ENCODE results near the gene NPRL2. TPM values are rescaled to one million over a fixed set of nuclear protein-coding genes. Genes with fewer than 3 reads are reported as not detected.

Gene NPRL2
- total RNA-seq, 2 experiments from 2014 or later, result 27.9 to 52.5 TPM

GRCh38 chr3:50331364-50331907 is 19.1 kb downstream of the NPRL2 start:
- Histone ChIP-seq H3K79me2 (ENCODE audit: insufficient read depth, low read depth, low read length) (peaks cover 51% of the 10 kb centered on the region), H3K36me3 (ENCODE audit: insufficient read depth, low read length) (peaks cover 66% of the 10 kb centered on the region), H3K27ac (ENCODE audit: low read depth, low read length, poor library complexity, severe bottlenecking) (no peak overlapping the region), H3K9me3 (ENCODE audit: low read length) (no peaks in the 10 kb centered on the region), H2AFZ (ENCODE audit: low read length) (no peak overlapping the region), H3K4me1 (ENCODE audit: insufficient read depth, low read length, poor library complexity, severe bottlenecking) (peaks cover 42% of the 10 kb centered on the region), H3K4me3 (ENCODE audit: low read depth, low read length, poor library complexity, severe bottlenecking) (no peak overlapping the region), H3K9me2 (ENCODE audit: insufficient read depth, low read length) (no peaks in the 10 kb centered on the region), H3K4me2 (ENCODE audit: low read length) (no peak overlapping the region), H4K20me1 (ENCODE audit: insufficient read depth, low read length) (peaks cover 5% of the 10 kb centered on the region)
- BruUV-seq (replicated peaks), result no TSS peak
- ChIA-PET POLR2A (no interaction called here), CTCF (ENCODE audit: unreplicated experiment) (interaction anchor here (0.7 kb wide), 1 partner anchor 104 kb away, joined by 3 read pairs; no protein-coding TSS in a partner anchor)
- intact Hi-C loops (cut with micrococcal nuclease; ENCODE audit: unreplicated experiment), result no loop called here
- no peak for DNase-seq (ENCODE audit: low spot score)
- TF ChIP-seq EZH2phosphoT487 (IDR thresholded peaks at IDR 0.05; ENCODE audit: borderline replicate concordance, low read depth, low read length) (no peak), CTCF (conservative IDR thresholded peaks at IDR 0.05; ENCODE audit: low read length) (no peak)

GRCh38 chr3:50330330-50330729 is 20.2 kb downstream of the NPRL2 start:
- no peak for TF ChIP-seq EZH2phosphoT487 (IDR thresholded peaks at IDR 0.05; ENCODE audit: borderline replicate concordance, low read depth, low read length)
- TF ChIP-seq CTCF (conservative IDR thresholded peaks at IDR 0.05; ENCODE audit: low read length), result no peak
- Histone ChIP-seq H3K4me2 (ENCODE audit: low read length) (no peak overlapping the region), H3K27ac (ENCODE audit: low read depth, low read length, poor library complexity, severe bottlenecking) (no peak overlapping the region), H2AFZ (ENCODE audit: low read length) (no peak overlapping the region), H3K9me3 (ENCODE audit: low read length) (no peaks in the 10 kb centered on the region), H3K79me2 (ENCODE audit: insufficient read depth, low read depth, low read length) (peaks cover 40% of the 10 kb centered on the region), H3K36me3 (ENCODE audit: insufficient read depth, low read length) (peaks cover 65% of the 10 kb centered on the region), H3K9me2 (ENCODE audit: insufficient read depth, low read length) (no peaks in the 10 kb centered on the region), H3K4me3 (ENCODE audit: low read depth, low read length, poor library complexity, severe bottlenecking) (no peak overlapping the region), H4K20me1 (ENCODE audit: insufficient read depth, low read length) (peaks cover 5% of the 10 kb centered on the region; the same call in 1 of the 2 replicates), H3K4me1 (ENCODE audit: insufficient read depth, low read length, poor library complexity, severe bottlenecking) (peaks cover 34% of the 10 kb centered on the region)
- CTCF ChIA-PET (ENCODE audit: unreplicated experiment), result no interaction called here
- no peak for DNase-seq (ENCODE audit: low spot score)
- POLR2A ChIA-PET, result no interaction called here
- BruUV-seq (replicated peaks), result no TSS peak
- intact Hi-C loops (cut with micrococcal nuclease; ENCODE audit: unreplicated experiment), result no loop called here
